ENCODE measurements around the gene CACNA1I.

CACNA1I gene

DNA sequence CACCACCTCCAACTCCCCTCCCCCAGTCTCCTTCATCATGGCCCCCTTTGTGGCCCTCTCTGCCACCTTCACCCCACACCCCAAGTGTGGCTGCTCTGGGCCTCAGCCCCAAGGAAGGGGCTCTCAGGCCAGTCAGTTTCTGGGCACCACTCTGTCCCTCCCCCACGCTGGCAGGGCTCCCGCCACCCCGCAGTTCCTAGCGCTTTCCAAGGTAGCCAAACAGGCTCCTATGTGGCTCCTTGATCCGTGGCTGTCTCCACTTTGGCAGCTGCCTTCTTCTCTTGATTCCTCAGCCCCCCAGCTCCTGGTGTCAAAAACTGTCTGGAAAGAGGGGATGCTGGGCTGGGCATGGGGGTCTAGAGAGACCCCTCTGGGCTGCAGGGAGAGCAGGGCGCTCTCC lies 10.4 kb upstream of the CACNA1I start:
- Histone ChIP-seq H3K27me3 (replicated peaks; ENCODE audit: control insufficient read depth, insufficient read depth, low read length) (no peaks in the 10 kb centered on the region; the same call in 1 of the 2 replicates), H3K36me3 (ENCODE audit: control insufficient read depth, insufficient read depth, low read length) (no peaks in the 10 kb centered on the region), H3K4me3 (replicated peaks; ENCODE audit: low read depth, low read length) (no peak overlapping the region)
- TF ChIP-seq, protein P1, sequence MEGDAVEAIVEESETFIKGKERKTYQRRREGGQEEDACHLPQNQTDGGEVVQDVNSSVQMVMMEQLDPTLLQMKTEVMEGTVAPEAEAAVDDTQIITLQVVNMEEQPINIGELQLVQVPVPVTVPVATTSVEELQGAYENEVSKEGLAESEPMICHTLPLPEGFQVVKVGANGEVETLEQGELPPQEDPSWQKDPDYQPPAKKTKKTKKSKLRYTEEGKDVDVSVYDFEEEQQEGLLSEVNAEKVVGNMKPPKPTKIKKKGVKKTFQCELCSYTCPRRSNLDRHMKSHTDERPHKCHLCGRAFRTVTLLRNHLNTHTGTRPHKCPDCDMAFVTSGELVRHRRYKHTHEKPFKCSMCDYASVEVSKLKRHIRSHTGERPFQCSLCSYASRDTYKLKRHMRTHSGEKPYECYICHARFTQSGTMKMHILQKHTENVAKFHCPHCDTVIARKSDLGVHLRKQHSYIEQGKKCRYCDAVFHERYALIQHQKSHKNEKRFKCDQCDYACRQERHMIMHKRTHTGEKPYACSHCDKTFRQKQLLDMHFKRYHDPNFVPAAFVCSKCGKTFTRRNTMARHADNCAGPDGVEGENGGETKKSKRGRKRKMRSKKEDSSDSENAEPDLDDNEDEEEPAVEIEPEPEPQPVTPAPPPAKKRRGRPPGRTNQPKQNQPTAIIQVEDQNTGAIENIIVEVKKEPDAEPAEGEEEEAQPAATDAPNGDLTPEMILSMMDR (IDR thresholded peaks at IDR 0.05; ENCODE audit: insufficient read depth, low read length, poor library complexity, severe bottlenecking): no peak
- no peak for DNase-seq (ENCODE audit: extremely low read depth, insufficient read length)

DNA sequence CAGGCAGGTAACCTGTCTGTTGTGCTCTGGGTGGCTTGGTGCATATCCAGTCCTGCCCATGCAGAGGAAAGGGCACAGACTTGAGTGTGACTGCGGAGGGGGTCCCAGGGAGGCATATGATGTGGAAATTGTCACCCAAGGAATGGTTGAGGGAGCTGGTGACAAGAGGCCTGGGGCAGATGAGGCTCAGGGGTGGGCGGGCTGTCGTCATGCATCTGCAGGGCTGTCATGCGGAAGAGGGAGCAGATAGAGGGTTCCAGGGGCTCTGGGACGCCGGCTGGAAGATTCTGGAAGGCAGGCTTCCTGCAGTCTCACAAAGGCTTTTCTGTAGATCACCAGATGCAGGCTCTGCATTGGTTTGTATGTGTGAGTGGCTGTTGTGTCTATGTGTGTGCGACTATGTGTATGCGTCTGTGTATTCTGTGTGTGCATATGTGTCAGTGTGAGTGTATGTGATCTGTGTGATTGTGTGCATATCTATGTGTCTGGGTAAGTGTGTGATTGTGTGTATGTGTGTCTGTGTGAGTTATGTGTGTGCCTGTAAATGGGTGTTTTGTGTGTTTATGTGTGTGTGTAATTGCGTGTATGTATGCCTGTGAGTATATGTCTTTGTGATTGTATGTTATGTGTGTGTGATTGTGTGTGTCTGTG lies 7.6 kb upstream of the CACNA1I start:
- TF ChIP-seq, protein P1 (IDR thresholded peaks at IDR 0.05; ENCODE audit: insufficient read depth, low read length, poor library complexity, severe bottlenecking): no peak
- DNase-seq (ENCODE audit: extremely low read depth, insufficient read length): no peak
- Histone ChIP-seq H3K4me3 (replicated peaks; ENCODE audit: low read depth, low read length) (no peak overlapping the region), H3K27me3 (replicated peaks; ENCODE audit: control insufficient read depth, insufficient read depth, low read length) (no peaks in the 10 kb centered on the region), H3K36me3 (ENCODE audit: control insufficient read depth, insufficient read depth, low read length) (no peaks in the 10 kb centered on the region)

DNA sequence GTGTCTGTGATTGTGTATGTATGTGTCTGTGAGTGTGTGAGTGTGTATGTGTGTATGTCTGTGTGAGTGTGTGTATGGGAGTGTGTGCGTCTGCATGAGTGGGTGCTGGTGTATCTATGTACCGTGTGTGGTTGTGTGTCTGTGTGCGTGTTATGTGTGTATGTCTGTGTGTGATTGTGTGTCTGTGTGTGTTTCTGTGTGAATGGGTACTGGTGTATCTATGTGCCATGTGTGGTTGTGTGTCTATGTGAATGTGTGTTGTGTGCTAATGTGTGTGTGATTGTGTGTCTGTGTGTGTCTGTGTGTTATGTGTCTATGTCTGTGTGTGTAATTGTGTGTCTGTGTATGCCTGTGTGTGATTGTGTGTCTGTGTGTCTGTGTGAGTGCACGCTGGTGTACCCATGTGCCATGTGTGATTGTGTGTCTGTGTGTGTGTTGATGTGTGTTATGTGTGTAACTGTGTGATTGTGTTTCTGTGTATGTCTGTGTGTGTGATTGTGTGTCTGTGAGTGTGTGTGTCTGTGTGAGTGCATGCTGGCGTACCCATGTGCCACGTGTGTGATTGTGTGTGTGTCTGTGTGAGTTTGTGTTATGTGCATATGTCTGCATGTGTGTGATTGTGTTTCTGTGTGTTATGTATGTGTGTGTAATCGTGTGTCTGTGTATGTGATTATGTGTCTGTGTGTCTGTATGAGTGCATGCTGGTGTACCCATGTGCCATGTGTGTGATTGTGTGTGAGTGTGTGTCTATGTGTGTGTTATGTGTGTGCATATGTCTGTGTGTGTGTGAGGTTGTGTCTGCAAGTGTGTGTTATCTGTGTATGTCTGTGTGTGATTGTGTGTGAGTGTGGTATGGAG lies 6.8 kb upstream of the CACNA1I start:
- Histone ChIP-seq H3K4me3 (replicated peaks; ENCODE audit: low read depth, low read length) (no peak overlapping the region), H3K36me3 (ENCODE audit: control insufficient read depth, insufficient read depth, low read length) (no peaks in the 10 kb centered on the region), H3K27me3 (replicated peaks; ENCODE audit: control insufficient read depth, insufficient read depth, low read length) (no peaks in the 10 kb centered on the region)
- TF ChIP-seq, protein P1 (IDR thresholded peaks at IDR 0.05; ENCODE audit: insufficient read depth, low read length, poor library complexity, severe bottlenecking): no peak
- no peak for DNase-seq (ENCODE audit: extremely low read depth, insufficient read length)

DNA sequence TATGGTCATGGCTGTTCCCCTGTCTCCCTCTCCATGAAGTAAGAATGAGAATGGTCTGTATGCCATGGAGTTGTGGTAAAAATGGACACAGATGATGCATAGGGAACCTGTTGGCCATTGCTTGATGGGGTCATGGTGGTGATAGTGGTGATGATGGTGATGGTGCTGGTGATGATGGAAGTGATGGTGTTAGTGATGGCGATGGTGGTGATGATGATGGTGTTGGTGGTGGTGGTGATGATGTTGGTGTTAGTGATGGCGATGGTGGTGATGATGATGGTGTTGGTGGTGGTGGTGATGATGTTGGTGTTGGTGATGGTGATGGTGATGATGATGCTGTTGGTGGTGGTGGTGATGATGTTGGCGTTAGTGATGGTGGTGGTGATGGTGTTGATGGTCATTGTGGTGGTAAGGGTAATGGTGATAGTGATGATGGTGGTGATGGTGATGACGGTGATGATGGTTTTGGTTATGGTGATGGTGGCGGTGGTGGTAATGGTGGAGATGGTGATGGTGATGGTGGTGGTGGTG lies 5.1 kb upstream of the CACNA1I start:
- Histone ChIP-seq H3K27me3 (replicated peaks; ENCODE audit: control insufficient read depth, insufficient read depth, low read length) (no peaks in the 10 kb centered on the region; the same call in 1 of the 2 replicates), H3K36me3 (ENCODE audit: control insufficient read depth, insufficient read depth, low read length) (no peaks in the 10 kb centered on the region), H3K4me3 (replicated peaks; ENCODE audit: low read depth, low read length) (no peak overlapping the region)
- TF ChIP-seq, protein P1 (IDR thresholded peaks at IDR 0.05; ENCODE audit: insufficient read depth, low read length, poor library complexity, severe bottlenecking): no peak
- DNase-seq (ENCODE audit: extremely low read depth, insufficient read length): no peak

DNA sequence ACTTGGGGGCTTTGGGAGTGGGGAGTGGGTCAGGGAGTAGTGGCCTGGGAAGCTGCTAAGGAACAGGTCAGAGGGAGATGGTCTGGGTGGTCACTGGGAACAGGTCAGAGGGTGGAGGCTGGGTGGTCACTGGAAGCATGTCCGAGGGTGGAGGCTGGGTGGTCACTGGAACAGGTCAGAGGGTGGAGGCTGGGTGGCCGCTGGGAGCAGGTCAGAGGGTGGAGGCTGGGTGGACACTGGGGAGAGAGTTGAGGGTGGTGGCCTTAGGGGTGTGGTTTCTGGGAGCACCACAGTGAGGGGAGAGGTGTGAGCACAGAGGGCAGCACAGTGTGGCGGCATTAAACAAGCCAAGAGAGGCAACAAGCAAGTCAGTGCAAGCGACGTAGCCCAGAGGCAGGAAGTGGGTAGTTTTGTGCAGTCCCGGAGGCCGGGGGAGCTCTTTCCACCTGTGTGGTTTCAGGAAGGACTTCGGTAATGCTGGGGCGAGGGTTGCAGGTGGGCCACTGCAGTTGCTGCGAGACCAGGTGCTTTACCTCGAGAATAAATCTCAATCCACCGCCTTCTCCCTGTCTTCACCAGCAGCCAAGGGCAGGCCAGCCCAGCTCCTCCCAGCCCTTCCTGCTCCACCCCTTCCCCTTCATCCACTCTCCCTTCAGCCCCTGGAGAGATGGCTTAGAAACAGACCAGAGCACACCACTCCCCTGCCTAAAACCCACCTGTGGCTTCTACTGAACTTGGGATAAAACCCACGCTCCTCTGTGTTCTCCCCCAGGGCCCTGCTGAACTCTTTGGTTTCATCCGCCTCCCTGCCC lies 3.2 kb upstream of the CACNA1I start:
- Histone ChIP-seq H3K4me3 (replicated peaks; ENCODE audit: low read depth, low read length) (no peak overlapping the region), H3K36me3 (ENCODE audit: control insufficient read depth, insufficient read depth, low read length) (no peaks in the 10 kb centered on the region), H3K27me3 (replicated peaks; ENCODE audit: control insufficient read depth, insufficient read depth, low read length) (no peaks in the 10 kb centered on the region; the same call in 1 of the 2 replicates)
- TF ChIP-seq, protein P1 (IDR thresholded peaks at IDR 0.05; ENCODE audit: insufficient read depth, low read length, poor library complexity, severe bottlenecking): no peak
- no peak for DNase-seq (ENCODE audit: extremely low read depth, insufficient read length)
